Neural cell (in vitro differentiated cells): ENCODE results near the gene BCL2A1.

Experiments used
- CTCF ChIP-seq: fragments of 450-650 bp; IDR thresholded peaks from 2 replicates; pipeline ENCODE4 v1.5.1; 2014; ENCODE audit warnings: antibody characterized with exemption, mild to moderate bottlenecking, moderate library complexity; ENCODE audit not compliant: poor library complexity, severe bottlenecking
- EP300 ChIP-seq: fragments of 450-650 bp; conservative IDR thresholded peaks from 2 replicates; pipeline ENCODE4 v1.6.1; 2014; ENCODE audit warnings: antibody characterized with exemption, mild to moderate bottlenecking, moderate library complexity; ENCODE audit not compliant: poor library complexity, severe bottlenecking
- EZH2 ChIP-seq: fragments of 200-600, 300-800 bp; shearing (Covaris generic), sonication (generic); IDR thresholded peaks from 2 replicates; pipeline ENCODE4 v1.6.1; 2014; ENCODE audit warnings: antibody characterized with exemption, low read length, borderline replicate concordance, mild to moderate bottlenecking; ENCODE audit not compliant: insufficient read depth, poor library complexity, severe bottlenecking
- MXI1 ChIP-seq: fragments of 450-650 bp; conservative IDR thresholded peaks from 2 replicates; pipeline ENCODE4 v1.6.1; 2014; ENCODE audit warnings: antibody characterized with exemption, mild to moderate bottlenecking; ENCODE audit not compliant: poor library complexity, severe bottlenecking
- POLR2AphosphoS5 ChIP-seq: IDR thresholded peaks from 2 replicates; pipeline ENCODE4 v1.6.1; 2012
- RAD21 ChIP-seq: fragments of 450-650 bp; conservative IDR thresholded peaks from 2 replicates; pipeline ENCODE4 v1.6.1; 2014; ENCODE audit warnings: antibody characterized with exemption, mild to moderate bottlenecking, moderate library complexity
- SMC3 ChIP-seq: fragments of 450-650 bp; conservative IDR thresholded peaks from 2 replicates; pipeline ENCODE4 v1.6.1; 2014; ENCODE audit warnings: antibody characterized with exemption, mild to moderate bottlenecking, moderate library complexity; ENCODE audit not compliant: poor library complexity
- TAF1 ChIP-seq: IDR thresholded peaks from 2 replicates; pipeline ENCODE4 v1.6.1; 2012; ENCODE audit warnings: low read depth
- TF ChIP-seq, protein P1 (sequence below): IDR thresholded peaks from 2 replicates; pipeline ENCODE4 v1.6.1; 2012; ENCODE audit warnings: borderline replicate concordance

- no peak for TF ChIP-seq CTCF
- no peak for TF ChIP-seq SMC3
- TF ChIP-seq EZH2 = no peak
- TF ChIP-seq POLR2AphosphoS5 = no peak
- TF ChIP-seq MXI1 = no peak
- TF ChIP-seq EP300 = no peak
- TF ChIP-seq, protein P1, sequence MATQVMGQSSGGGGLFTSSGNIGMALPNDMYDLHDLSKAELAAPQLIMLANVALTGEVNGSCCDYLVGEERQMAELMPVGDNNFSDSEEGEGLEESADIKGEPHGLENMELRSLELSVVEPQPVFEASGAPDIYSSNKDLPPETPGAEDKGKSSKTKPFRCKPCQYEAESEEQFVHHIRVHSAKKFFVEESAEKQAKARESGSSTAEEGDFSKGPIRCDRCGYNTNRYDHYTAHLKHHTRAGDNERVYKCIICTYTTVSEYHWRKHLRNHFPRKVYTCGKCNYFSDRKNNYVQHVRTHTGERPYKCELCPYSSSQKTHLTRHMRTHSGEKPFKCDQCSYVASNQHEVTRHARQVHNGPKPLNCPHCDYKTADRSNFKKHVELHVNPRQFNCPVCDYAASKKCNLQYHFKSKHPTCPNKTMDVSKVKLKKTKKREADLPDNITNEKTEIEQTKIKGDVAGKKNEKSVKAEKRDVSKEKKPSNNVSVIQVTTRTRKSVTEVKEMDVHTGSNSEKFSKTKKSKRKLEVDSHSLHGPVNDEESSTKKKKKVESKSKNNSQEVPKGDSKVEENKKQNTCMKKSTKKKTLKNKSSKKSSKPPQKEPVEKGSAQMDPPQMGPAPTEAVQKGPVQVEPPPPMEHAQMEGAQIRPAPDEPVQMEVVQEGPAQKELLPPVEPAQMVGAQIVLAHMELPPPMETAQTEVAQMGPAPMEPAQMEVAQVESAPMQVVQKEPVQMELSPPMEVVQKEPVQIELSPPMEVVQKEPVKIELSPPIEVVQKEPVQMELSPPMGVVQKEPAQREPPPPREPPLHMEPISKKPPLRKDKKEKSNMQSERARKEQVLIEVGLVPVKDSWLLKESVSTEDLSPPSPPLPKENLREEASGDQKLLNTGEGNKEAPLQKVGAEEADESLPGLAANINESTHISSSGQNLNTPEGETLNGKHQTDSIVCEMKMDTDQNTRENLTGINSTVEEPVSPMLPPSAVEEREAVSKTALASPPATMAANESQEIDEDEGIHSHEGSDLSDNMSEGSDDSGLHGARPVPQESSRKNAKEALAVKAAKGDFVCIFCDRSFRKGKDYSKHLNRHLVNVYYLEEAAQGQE = no peak
- TF ChIP-seq TAF1 = no peak
- no peak for TF ChIP-seq RAD21
Measured at GRCh38 chr15:79918278-79918677, 52.7 kb downstream of the BCL2A1 start.
